HG03025 (cell line): ENCODE data around the gene GPA33.

Source experiments
- ATAC-seq: cut with Tn5 transposase; IDR thresholded peaks from one replicate; pipeline ENCODE4 v1.9.1; 2021; ENCODE audit warnings: mild to moderate bottlenecking, moderate library complexity; ENCODE audit not compliant: unreplicated experiment, low FRiP score

Gene GPA33

DNA sequence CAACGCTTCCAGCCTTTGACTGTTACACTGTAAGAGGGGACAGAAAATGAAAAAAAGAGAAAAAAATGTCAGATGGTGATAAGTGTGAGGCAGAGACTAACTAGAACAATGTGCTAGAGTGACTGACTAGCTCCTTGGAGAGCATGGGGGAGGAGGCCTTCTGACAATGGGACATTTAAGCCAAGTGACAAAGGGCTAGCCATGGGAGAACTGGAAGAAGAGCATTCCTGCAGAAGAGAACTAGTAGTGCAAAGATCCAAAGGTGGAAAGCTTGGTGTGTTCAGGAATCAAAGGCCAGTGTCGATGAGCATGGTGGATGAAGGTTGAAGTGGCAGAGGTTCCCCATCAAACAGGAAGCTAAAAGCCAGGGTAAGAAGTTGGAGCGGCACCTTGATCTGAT lies 29.5 kb upstream of the GPA33 start:
- ATAC-seq = no peak

DNA sequence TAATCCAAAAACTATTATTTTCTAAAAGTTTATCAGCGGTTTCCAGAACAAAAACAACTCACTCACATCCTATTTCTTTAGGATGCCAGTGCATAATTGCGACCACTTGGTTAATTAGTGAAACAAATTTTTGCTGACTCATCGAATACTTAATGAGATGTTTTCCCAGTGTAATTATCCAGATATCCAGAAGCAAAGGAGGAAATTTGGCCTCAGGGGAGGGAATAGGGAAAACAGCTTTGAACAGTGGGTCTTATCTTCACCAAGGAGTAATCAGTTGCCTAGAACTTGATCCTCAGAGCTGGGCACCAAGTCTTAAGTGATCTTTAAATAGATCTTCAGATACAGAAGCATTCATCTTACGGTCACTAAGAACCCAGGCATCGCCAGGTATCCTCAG lies 28.0 kb upstream of the GPA33 start:
- no peak for ATAC-seq

DNA sequence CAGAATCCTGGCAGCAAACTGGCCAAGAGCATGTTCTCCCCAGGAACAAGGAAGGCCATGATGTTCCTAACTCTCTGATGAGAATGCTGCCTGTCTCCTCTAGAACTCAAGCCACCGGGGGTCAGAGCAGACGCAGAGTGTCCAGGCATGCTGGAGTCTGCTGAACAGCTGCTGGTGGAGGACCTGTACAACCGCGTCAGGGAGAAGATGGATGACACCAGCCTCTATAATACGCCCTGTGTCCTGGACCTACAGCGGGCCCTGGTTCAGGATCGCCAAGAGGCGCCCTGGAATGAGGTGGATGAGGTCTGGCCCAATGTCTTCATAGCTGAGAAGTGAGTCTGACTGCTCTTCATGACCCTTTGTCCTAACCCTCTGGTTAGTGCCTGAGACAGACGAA lies 27.0 kb upstream of the GPA33 start:
- ATAC-seq = no peak

DNA sequence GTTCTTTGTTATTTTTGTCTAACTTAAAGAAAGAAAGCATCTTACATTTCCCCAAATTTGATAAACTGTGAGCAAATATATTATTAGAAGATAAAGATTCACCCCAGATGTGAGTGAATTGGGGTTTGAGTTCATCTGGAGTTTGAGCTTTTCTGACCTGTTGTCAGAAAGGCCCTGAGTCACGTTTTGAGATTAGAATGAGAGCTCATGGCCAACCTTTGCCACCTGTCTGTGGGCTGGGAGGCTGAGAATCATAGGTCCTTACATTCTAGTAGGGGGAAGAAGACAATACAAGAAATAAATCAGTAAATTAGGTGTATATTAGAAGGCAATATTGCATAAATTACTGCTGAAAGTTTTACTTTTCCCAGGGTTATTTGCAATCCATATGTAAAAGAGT lies 26.0 kb upstream of the GPA33 start:
- ATAC-seq = no peak

DNA sequence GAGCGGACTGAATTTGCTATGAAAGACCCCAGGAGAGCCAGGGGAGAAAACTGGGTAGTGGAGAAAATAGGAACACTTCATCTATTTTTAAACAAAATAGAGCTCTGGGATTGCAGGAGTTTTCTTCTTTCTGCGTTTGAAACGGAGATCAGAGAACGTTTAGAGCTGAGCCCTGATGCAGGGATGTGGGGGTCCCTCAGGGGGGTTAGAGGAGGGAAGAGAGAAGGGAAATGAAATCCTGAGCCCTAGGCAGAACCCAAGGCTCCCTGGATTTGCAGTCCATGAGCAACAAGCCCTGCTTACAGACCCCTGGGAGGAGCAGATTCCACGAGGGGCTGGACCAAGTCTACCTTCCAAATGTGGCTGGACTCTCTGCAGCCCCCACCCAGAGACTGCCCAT lies 25.5 kb upstream of the GPA33 start:
- no peak for ATAC-seq

DNA sequence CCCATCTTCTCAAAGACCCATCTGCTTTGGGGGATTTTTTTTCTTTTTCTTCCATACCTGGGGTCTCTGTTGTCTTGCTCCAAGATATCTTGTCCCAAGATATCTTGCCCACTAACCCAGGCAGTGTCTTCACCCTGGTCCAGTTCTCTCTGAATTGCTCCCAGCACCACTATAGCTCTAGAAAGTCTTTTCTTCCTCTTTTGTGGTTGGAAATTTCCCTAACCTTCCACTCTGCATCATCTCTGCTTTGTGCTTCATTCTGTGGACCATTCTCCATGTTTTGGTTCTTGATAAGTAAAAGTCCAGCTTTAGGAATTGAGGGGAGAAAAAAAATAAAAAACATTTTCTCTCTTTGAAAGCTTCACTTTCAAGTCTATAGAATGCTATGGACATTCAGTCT lies 24.5 kb upstream of the GPA33 start:
- ATAC-seq = no peak

DNA sequence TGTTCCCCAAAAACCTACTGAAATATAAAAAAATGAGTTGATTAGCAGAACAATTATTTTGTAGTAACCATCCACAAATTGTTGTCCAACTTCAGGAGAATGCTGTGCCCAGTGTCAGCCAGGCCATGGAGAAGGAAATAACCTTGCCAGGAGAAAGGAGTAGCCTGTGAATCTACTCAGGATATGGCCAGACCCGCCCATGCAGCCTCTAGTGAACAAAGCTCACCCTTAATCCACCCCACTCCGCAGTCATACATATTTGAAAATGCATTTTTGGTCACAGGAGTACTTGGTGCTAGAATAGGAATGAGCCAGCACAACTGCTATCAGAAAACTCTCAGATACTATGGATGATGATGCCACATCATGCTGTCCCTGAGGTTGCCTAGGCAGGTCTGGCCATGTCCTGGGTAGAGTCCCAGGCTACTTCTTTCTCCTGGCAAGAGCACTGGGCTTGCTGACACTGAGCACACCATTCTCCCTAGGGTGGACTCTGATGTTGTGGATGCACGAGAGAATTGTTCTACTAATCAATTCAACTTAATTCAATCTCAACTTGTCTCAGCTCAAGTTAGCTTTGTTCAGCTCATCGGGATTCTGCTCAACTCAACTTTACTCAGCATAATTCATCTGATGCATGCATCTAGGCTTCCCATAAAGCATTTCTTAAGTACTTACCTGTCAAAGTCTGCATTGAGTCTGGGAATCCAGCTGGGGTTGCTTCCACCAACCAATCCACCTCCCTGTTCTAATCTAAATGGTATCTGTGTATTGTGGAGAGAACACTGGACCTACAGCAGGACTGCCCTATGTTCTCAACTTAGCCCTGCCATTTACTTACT lies 21.9 kb upstream of the GPA33 start:
- no peak for ATAC-seq

DNA sequence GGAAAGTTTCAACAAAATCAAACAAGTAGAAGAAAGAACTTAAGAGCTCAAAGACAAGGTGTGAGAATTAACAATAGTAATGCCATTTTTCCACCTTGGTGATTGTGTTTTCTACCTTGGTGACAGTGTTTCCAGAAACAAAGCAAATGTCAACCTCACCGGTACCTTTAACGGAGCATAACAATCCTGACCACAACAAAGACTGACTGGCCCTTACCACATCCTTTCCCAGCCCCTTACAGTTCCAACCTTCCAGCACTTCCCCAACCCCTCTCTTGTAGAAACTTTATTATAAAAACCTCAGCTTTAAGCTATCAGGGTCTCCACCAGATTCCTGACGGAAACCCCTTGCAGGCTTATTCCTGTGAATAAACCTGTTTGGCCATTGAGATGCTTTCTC lies 20.4 kb upstream of the GPA33 start:
- ATAC-seq = no peak

DNA sequence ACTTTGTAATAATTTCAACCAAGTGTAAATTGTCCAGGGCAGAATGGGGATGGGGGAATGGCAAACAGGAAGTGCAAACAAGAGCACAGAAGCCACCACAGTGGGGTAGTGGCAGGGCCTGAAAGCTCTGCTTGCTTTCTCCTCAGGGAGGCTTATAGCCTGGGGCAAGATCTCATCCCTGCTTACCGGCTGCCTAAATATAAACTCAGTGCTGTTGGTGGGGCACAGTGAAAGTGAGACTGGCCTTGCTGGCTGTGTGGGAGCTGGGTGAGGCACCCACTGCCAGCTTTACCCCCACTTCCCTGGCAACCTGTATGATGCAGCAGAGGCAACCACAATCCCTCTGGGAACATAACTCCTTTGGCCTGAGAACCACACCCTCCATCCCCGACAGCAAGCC lies 18.9 kb upstream of the GPA33 start:
- no peak for ATAC-seq

DNA sequence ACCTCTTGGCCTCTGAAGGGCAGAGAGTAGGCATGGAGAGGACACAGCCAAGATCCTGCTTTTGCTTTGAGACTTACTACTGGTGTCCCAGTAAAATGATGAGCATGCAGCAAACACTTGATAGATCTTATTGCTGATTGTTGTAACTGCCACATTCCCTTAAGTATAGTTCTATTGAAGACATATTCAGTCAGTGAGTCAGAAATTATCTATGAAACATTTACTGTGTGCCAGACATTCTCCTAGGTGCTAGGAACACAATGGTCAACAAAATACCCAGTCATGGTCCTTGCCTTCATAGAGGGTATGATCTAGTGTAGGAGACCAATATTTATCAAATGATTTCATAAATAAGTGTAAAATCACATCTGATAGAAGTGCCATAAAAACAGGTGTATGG lies 17.3 kb upstream of the GPA33 start:
- no peak for ATAC-seq

DNA sequence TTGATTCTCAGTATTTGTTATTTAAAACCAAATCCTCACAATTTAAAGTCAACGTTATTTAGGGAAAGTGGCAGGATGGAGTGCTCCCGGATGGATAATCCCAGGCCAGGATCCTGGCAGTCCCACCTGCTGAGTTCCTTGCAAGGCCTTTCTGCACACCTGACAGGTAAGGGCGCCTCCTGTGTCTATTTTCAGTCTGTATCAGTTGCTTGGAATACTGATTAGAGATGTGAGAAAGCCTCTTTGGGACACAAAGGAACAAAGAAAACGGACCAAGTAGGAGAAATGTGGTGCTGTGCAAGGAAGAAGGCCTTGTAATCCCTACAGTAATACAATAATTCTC lies 15.9 kb upstream of the GPA33 start:
- no peak for ATAC-seq

DNA sequence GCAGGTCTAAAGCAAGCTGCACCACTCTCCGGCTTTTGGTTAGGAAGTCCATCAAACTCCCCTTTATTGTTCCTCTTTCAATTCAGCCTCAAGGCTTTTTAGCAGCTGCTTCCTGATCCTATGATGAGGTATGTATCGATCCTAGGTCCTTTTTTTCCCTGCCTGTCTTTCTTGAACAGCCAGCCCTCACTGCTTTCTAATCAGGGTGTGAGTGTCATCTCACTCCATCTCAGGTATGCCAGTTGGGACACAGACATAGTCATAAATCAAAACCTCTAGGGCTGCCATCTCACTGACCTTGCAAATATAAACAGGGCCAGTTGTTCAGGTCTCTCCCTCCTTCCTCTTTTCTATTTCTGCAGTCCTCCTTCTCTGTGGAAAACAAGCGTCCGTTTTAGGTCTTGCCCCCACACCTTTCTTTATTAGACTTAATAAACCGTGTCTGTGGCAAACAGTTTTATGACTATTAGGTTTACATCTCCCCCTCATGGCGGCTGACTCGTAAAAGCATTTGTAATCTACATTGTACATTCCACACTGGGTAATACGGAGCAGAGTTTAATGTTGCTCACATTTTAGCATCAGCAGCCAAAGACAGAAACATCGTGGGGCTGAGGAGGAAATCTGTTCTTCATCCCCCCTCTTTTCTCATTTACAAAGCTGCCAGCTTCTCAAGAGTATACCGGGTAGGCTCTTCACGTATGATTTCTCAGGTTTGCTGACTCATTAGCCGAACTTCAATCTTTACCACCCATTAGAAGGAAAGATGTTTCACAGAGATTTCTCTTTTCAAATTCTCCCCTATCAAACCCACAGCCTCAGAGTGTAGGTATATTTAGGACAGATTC lies 15.3 kb upstream of the GPA33 start:
- no peak for ATAC-seq

DNA sequence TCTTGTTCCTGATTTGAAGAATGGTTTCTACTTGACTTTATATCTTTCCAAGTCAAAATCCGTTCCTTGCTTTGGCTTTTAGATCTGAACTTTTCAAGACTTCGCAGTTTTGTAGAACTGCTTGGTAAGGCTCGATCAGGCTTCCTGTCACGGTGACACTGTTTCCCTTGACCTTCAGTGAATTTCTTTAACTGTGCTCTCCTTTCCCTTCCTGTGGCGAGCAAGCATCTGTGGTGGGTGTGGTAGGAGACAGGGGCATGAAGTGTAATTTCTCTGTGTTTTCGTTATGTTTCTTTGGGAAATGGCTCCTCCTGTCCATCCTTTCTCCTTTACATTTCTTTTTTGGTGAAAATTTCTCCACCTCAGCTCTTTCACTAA lies 14.1 kb upstream of the GPA33 start:
- no peak for ATAC-seq

DNA sequence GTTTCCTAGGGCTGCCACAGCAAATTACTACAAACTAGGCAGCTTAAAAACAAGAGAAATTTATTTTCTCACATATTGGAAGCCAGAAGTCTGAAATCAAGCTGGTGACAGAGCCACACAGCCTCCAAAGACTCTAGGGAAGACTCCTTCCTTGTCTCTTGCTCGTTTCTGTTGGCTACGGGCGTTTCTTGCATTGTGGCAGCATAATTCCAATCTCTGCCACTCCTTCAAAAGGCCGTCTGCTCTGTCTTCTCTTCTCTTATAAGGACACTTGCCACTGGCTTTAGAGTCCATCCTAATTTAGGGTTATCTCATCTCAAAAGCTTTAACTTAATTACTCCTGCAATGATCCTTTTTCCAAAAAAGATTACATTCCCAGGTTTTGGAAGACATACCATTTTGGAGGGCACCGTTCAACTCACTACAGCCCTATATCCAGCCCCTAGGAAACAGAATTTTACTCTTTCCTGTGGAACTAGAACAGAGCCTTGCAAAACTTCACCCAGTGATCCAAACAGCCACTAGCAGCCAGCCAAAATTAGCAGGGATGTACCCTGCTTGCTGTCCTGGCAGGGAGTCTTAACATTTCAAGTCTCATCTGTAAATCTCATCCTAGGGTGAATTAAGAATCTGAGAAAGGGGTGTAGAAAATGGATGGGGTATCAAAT lies 12.9 kb upstream of the GPA33 start:
- ATAC-seq = no peak

DNA sequence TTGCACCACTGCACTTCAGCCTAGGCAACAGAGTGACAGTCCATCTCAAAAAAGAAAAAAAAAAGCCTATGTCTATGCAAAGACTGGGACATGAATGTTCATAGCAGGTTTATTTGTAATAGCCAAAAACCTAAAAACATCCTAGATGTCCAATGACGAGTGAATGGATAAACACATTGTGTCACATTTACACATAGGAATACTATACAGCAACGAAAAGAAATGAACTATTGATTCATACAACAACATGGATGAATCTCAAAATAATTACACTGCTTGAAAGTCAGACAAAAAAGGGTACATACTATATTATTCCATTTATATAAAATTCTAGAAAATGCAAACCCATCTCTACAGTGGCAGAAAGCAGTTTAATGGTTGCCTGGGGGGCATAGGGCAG lies 11.6 kb upstream of the GPA33 start:
- ATAC-seq = no peak

DNA sequence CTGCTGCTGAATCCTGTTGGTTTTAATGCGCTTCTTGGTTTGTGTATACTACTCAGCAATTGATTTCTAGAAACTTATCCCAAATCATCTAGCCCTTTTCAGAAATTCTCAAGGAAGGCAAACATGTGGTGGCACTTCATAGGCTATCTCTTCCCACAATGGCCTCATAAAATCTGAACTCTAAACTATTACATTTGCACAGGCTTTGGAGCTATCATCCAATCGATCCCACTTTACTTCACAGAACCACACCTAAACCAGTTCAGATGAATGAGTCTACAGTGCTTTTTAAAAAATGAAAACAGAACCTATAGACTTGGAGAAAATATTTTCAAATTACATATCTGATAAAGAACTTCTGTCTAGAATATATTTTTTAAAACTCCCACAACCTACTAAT lies 10.6 kb upstream of the GPA33 start:
- no peak for ATAC-seq

DNA sequence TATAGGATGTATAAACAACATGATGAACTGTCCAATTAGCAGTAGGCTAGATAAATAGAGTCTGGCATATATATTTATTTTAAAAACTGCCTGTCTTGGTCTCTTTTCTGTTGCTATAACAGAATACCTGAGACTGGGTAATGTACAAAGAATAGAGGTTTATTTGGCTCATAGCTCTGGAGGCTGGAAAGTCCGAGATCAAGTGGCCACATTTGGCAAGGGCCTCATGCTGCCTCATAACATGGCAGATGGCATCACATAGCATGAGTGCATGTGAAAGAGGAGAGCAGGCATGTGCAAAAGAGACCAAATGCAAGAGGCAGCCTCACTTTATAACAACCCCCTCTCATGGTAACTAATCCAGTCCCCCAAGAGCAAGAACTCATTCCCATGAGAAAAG lies 9.7 kb upstream of the GPA33 start:
- ATAC-seq = no peak

DNA sequence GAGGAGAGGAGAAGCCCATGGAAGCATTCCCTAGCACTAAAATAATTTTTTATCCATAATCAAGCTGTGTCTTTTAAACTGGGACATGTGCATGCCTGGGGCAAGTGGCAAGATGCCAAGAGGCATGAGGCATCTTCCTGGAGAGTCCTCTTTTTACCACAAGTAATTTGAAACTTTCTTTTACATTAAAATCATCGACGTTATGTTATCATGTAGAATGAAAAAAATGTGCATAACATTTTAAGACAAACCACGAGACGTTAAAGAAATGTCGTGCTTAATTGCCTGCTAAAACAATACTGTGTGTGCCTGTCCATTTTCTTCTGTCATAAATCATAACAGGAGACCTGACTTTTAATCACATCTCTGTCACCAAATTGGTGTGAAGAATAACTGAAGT lies 5.2 kb upstream of the GPA33 start:
- ATAC-seq = no peak

DNA sequence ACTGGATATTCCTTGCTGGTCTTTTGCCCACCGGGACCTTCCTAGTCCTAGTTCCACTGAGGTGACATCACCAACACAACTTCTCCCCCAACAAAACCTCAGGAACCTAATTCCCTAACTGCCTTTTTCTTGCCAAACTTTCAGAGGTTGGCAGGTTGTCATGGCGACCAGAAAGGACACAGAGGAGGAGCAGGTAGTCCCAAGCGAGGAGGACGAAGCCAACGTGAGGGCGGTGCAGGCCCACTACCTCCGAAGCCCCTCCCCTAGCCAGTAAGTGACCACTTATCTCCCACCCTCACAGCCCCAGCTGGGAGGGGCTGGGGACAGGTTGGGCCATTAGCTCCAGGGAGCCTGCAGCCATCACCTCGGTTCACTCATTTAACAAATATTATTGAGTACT lies 4.5 kb upstream of the GPA33 start:
- ATAC-seq = no peak

DNA sequence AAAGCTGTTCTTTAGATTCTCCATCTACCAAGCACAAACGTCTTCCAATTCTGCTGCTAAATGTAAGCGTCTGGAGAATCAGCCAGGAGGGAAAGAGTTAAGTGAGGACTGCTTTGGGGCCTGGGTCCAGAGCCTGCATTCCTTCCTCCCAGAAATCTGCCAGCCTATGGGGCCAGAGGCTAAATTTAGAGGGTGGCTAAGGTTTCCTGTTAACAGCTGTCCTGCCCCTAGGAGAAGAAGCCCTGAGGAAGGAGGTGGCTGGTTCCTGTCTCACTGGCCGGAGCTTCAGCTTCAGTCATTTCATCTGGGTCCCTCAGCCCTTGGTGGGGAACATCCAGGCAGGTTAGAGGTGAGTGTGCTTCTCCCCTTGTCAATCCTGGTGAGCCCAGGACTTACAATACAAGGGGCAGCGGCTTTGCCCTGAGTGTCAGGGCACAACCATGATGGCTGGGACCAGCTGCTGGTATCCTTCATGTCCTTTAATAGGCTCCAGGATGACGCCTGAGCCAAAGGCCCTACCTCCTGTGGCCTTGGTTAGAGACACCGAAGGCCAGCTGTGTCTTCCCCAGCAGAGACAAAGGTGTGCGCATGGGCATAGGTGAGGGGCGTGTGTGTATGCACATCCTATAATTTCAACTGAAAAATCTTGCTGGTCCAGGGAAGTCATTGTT lies 3.8 kb upstream of the GPA33 start, which contains the start of gene STYXL2:
STYXL2 (plus strand) TSS at position 230 of the 671 bp plus-strand sequence. CDS start 775 bp downstream, outside the sequence.
- ATAC-seq = no peak

DNA sequence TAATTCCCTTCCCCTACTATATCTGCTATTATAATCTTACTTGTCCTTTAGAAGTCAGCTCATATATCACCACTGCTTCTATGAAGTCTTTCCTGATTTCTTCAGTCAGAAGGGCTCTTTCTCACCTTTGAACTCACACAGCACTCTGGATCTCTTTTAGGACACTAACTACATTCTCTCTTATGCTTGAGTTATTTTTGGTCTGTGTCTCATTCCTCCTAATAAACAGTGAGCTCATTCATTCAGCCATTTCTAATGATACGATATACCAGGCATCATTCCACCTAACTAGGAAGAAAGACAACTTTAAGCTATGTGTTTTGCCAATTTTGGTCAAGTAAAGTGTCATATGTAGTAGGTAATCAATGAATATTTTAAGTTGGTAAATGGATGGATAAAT lies 2.5 kb upstream of the GPA33 start:
- ATAC-seq = no peak
